GF-D8 (cell line): ENCODE results near the gene CAMK2N1.
"Not testable (repeated sequence)": the region's sequence is repeated elsewhere in the genome, so short reads cannot be mapped to it uniquely, and the experiment has no call there.

Experiments
- DNase-seq: peaks from one replicate; lab custom pipeline; 2025; lab: John Stamatoyannopoulos, UW

Gene CAMK2N1

GRCh38 chr1:20485527-20486456, at the start of gene CAMK2N1:
TSS of gene CAMK2N1 (minus strand) at chr1:20486210. CDS start at chr1:20485379, 831 bp downstream.
- no peak for DNase-seq

GRCh38 chr1:20534659-20535417, 48.8 kb upstream of the CAMK2N1 start:
- no peak for DNase-seq

GRCh38 chr1:20533635-20534034, 47.6 kb upstream of the CAMK2N1 start:
- no peak for DNase-seq

GRCh38 chr1:20530901-20531300, 44.9 kb upstream of the CAMK2N1 start:
- no peak for DNase-seq

GRCh38 chr1:20530306-20530705, 44.3 kb upstream of the CAMK2N1 start:
- no peak for DNase-seq

- DNase-seq, result no peak
These were observed 42.2 kb upstream of the CAMK2N1 start for GRCh38 chr1:20528221-20528620.

GRCh38 chr1:20526267-20526666, 40.3 kb upstream of the CAMK2N1 start:
- DNase-seq, result no peak

GRCh38 chr1:20521960-20522861, 36.2 kb upstream of the CAMK2N1 start:
- peak; percentile 17 for DNase-seq

GRCh38 chr1:20519609-20520262, 33.7 kb upstream of the CAMK2N1 start:
- not testable (repeated sequence) for DNase-seq

- no peak for DNase-seq
These were observed 25.8 kb upstream of the CAMK2N1 start for GRCh38 chr1:20511518-20512428.

- no peak for DNase-seq
These were observed 22.4 kb upstream of the CAMK2N1 start for GRCh38 chr1:20508411-20508771.

GRCh38 chr1:20507564-20508410, 21.8 kb upstream of the CAMK2N1 start, which contains the start of gene MUL1:
TSS of gene MUL1 (minus strand) at chr1:20508151. CDS start at chr1:20508024, 127 bp downstream.
- peak; percentile 47 for DNase-seq

- no peak for DNase-seq
These were observed 21.2 kb upstream of the CAMK2N1 start for GRCh38 chr1:20507248-20507563.

- no peak for DNase-seq
These were observed 19.5 kb upstream of the CAMK2N1 start for GRCh38 chr1:20505488-20505887.

- DNase-seq, result no peak
These were observed 14.7 kb upstream of the CAMK2N1 start for GRCh38 chr1:20500716-20501115.

GRCh38 chr1:20499718-20500117, 13.7 kb upstream of the CAMK2N1 start:
- DNase-seq, result no peak

- no peak for DNase-seq
These were observed 13.1 kb upstream of the CAMK2N1 start for GRCh38 chr1:20499105-20499504.

- no peak for DNase-seq
These were observed 12.1 kb upstream of the CAMK2N1 start for GRCh38 chr1:20498116-20498515.

GRCh38 chr1:20497506-20497905, 11.5 kb upstream of the CAMK2N1 start:
- DNase-seq, result no peak
